Trophoblast cell (in vitro differentiated cells and primary cell): Measurements from ENCODE around the gene TGM3.

ENCODE experiments used
- DNase-seq, 2 donors: peaks; one replicate each; pipeline ENCODE4 v3.0.0-alpha.2; 2016
- H2AFZ ChIP-seq: 2 replicates; pipeline ENCODE4 v1.6.1; 2013; ENCODE audit warnings: low read length, moderate library complexity, mild to moderate bottlenecking; ENCODE audit not compliant: insufficient read depth, poor library complexity
- H2AK5ac ChIP-seq: 2 replicates; pipeline ENCODE4 v1.6.1; 2013; ENCODE audit warnings: mild to moderate bottlenecking, low read length
- H2BK120ac ChIP-seq: 2 replicates; pipeline ENCODE4 v1.6.1; 2013; ENCODE audit warnings: low read length, mild to moderate bottlenecking, moderate library complexity; ENCODE audit not compliant: insufficient read depth, poor library complexity
- H2BK12ac ChIP-seq: 2 replicates; pipeline ENCODE4 v1.6.1; 2013; ENCODE audit warnings: mild to moderate bottlenecking, low read length, moderate library complexity
- H2BK5ac ChIP-seq: 2 replicates; pipeline ENCODE4 v1.6.1; 2013; ENCODE audit warnings: low read length, low read depth, moderate library complexity, mild to moderate bottlenecking; ENCODE audit not compliant: poor library complexity
- H3K14ac ChIP-seq: 2 replicates; pipeline ENCODE4 v1.6.1; 2013; ENCODE audit warnings: mild to moderate bottlenecking, low read length
- H3K18ac ChIP-seq: 2 replicates; pipeline ENCODE4 v1.6.1; 2013; ENCODE audit warnings: mild to moderate bottlenecking, low read length
- H3K23ac ChIP-seq: 2 replicates; pipeline ENCODE4 v1.6.1; 2013; ENCODE audit warnings: low read length
- H3K27ac ChIP-seq: 2 replicates; pipeline ENCODE4 v1.5.1; 2013; ENCODE audit warnings: low read depth, mild to moderate bottlenecking, inconsistent platforms, low read length, moderate library complexity
- H3K27me3 ChIP-seq: 2 replicates; pipeline ENCODE4 v1.6.1; 2013; ENCODE audit warnings: inconsistent platforms, mild to moderate bottlenecking, low read length, moderate library complexity; ENCODE audit not compliant: insufficient read depth
- H3K36me3 ChIP-seq, 2 experiments: 1 replicate in 1 of 2; 2 replicates in 1 of 2; pipeline ENCODE4 v1.6.1; 2013; ENCODE audit warnings: low read length in 2 of 2, mild to moderate bottlenecking in 2 of 2, moderate library complexity in 1 of 2; ENCODE audit not compliant: insufficient read depth in 2 of 2, control insufficient read depth in 1 of 2
- H3K4ac ChIP-seq: 2 replicates; pipeline ENCODE4 v1.6.1; 2013; ENCODE audit warnings: low read depth, mild to moderate bottlenecking, low read length, moderate library complexity
- H3K4me1 ChIP-seq, 2 experiments: 1 replicate in 1 of 2; 2 replicates in 1 of 2; pipeline ENCODE4 v1.6.1; 2013; ENCODE audit warnings: low read length in 2 of 2, mild to moderate bottlenecking in 2 of 2, moderate library complexity in 1 of 2; ENCODE audit not compliant: insufficient read depth in 2 of 2, control insufficient read depth in 1 of 2
- H3K4me2 ChIP-seq: 2 replicates; pipeline ENCODE4 v1.6.1; 2013; ENCODE audit warnings: inconsistent platforms, mild to moderate bottlenecking, low read length, moderate library complexity
- H3K4me3 ChIP-seq: 2 replicates; pipeline ENCODE4 v1.5.1; 2013; ENCODE audit warnings: mild to moderate bottlenecking, low read depth, low read length, inconsistent platforms
- H3K79me1 ChIP-seq: one replicate; pipeline ENCODE4 v1.6.1; 2013; ENCODE audit warnings: low read length
- H3K79me2 ChIP-seq: 2 replicates; pipeline ENCODE4 v1.6.1; 2013; ENCODE audit warnings: low read length, mild to moderate bottlenecking; ENCODE audit not compliant: control insufficient read depth, insufficient read depth, poor library complexity
- H3K9ac ChIP-seq: 2 replicates; pipeline ENCODE4 v1.6.1; 2013; ENCODE audit warnings: mild to moderate bottlenecking, low read length
- H3K9me3 ChIP-seq: 2 replicates; pipeline ENCODE4 v1.6.1; 2013; ENCODE audit warnings: low read depth, mild to moderate bottlenecking, control low read depth, inconsistent platforms, low read length; ENCODE audit not compliant: insufficient read depth
- H4K12ac ChIP-seq: 2 replicates; pipeline ENCODE4 v1.6.1; 2013; ENCODE audit warnings: low read depth, mild to moderate bottlenecking, low read length, moderate library complexity
- H4K8ac ChIP-seq: 2 replicates; pipeline ENCODE4 v1.6.1; 2013; ENCODE audit warnings: low read depth, mild to moderate bottlenecking, low read length, moderate library complexity
- H4K91ac ChIP-seq: one replicate; pipeline ENCODE4 v1.6.1; 2013; ENCODE audit warnings: low read depth, mild to moderate bottlenecking, low read length, moderate library complexity
- WGBS: extraction: QIAGEN DNeasy Blood & Tissue Kit; methylation state at CpG from one replicate; pipeline ENCODE4 v1.1.7; 2013; ENCODE audit warnings: missing lambda C conversion rate; ENCODE audit not compliant: insufficient read length, insufficient coverage; ENCODE audit errors: extremely low coverage; 5-methylcytosine and 5-hydroxymethylcytosine counted together

TGM3 gene

DNA sequence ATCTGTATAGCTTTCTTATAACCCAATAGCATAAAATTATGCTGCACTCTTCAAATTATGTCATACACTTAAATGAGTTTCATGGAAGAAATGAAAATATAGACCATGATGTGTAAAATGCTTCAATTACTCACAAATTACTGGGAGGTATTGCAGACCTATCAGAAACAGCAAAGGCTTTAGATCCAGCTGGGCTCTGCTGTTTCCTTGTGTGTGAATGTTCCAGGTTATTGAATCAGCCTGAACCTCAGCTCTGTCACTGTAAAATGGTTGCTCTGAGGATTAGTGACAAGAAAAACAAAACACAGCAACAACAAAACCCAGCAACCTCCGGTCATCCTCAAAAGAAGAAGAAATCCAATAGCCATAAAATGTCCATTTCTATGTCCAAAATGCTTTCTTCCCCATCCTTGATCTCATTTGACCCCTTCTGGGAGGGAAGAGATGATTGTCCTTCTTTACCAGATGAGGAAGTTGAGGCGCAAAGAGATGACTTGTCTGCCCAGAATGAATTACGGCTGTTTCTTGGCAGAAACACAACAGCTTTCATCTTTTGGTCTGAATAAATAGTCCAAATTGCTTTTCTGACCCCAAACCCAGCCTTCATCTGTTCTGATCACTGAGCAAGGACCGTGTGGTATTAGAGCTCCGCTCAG, 42.7 kb downstream of the TGM3 start:
- no peak overlapping the region for H4K91ac ChIP-seq
- no peak overlapping the region for H3K4me3 ChIP-seq
- no CpG with 5 or more reads among the region's 5 CpGs for WGBS
- H3K4ac ChIP-seq, result no peak overlapping the region
- H3K18ac ChIP-seq, result no peak overlapping the region
- H3K4me1 ChIP-seq, result no peaks in the 10 kb centered on the region
- no peaks in the 10 kb centered on the region for H3K36me3 ChIP-seq
- no peak overlapping the region for H3K4me2 ChIP-seq
- no peak for DNase-seq
- no peaks in the 10 kb centered on the region for H3K27me3 ChIP-seq
- H3K9ac ChIP-seq, result no peak overlapping the region
- no peak overlapping the region for H2BK5ac ChIP-seq
- H3K9me3 ChIP-seq, result no peaks in the 10 kb centered on the region
- H2AFZ ChIP-seq, result no peak overlapping the region
- no peak overlapping the region for H3K27ac ChIP-seq
- H2AK5ac ChIP-seq, result no peak overlapping the region
- no peaks in the 10 kb centered on the region for H3K79me2 ChIP-seq
- H3K23ac ChIP-seq, result no peak overlapping the region
- no peak overlapping the region for H2BK120ac ChIP-seq
- H2BK12ac ChIP-seq, result no peak overlapping the region
- no peak overlapping the region for H3K14ac ChIP-seq
- H3K79me1 ChIP-seq, result no peaks in the 10 kb centered on the region
- no peak overlapping the region for H4K8ac ChIP-seq
- H4K12ac ChIP-seq, result no peak overlapping the region

DNA sequence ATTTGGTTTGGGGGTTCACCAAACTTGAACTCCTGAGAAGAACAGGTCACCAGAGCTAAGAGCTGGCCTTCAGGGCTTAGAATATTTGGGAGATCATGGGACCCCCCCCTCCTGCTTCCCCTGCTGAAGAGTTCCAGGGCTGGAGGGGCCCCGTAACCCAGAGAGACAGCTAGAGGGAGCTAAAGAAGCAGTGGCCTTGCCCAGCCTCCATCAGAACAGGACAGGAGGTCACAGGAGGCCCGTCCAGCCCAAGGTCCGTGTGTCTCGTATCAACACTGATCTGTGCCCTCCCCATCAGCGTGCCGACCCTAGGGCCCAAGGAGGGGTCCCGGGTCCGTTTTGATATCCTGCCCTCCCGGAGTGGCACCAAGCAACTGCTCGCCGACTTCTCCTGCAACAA, 44.3 kb downstream of the TGM3 start:
- Histone ChIP-seq H4K12ac (no peak overlapping the region), H2BK12ac (no peak overlapping the region), H3K23ac (no peak overlapping the region), H2BK5ac (no peak overlapping the region), H3K36me3 (no peaks in the 10 kb centered on the region), H4K91ac (no peak overlapping the region), H3K4me3 (no peak overlapping the region), H3K79me1 (no peaks in the 10 kb centered on the region), H2BK120ac (no peak overlapping the region), H3K18ac (no peak overlapping the region), H4K8ac (no peak overlapping the region), H3K9ac (no peak overlapping the region), H2AFZ (no peak overlapping the region), H3K27ac (no peak overlapping the region), H3K27me3 (no peaks in the 10 kb centered on the region), H3K4me2 (no peak overlapping the region), H2AK5ac (no peak overlapping the region), H3K4ac (no peak overlapping the region), H3K4me1 (no peaks in the 10 kb centered on the region), H3K14ac (no peak overlapping the region), H3K79me2 (no peaks in the 10 kb centered on the region), H3K9me3 (no peaks in the 10 kb centered on the region)
- WGBS, result no CpG with 5 or more reads among the region's 11 CpGs
- DNase-seq, result no peak

DNA sequence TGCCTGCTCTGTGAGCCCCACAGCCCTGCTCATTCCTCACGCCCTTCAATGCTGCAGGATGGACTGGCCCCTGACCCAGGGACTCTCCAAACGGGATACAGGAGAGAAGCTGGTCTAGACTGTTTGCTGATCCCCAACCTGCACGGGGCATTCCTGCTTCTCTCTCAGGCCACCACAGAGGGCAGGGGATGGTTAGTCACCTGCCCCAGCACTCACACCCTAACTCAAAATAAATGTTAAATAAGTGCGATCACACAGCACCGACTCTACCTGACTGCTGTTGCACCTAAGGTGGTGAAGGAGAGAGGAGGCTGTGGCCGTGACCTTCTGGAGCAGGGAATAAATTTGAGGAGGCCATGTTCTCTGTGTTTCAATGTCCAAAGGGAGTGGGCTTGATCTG, 45.0 kb downstream of the TGM3 start:
- H2BK120ac ChIP-seq, result no peak overlapping the region
- WGBS, result no CpG with 5 or more reads among the region's 6 CpGs
- H3K27me3 ChIP-seq, result no peaks in the 10 kb centered on the region
- no peak overlapping the region for H2AFZ ChIP-seq
- no peak overlapping the region for H3K4ac ChIP-seq
- no peak overlapping the region for H2BK12ac ChIP-seq
- no peak overlapping the region for H3K4me3 ChIP-seq
- no peaks in the 10 kb centered on the region for H3K79me2 ChIP-seq
- H3K4me1 ChIP-seq, result no peaks in the 10 kb centered on the region
- H3K23ac ChIP-seq, result no peak overlapping the region
- no peaks in the 10 kb centered on the region for H3K79me1 ChIP-seq
- no peak for DNase-seq
- no peak overlapping the region for H3K27ac ChIP-seq
- no peak overlapping the region for H4K91ac ChIP-seq
- no peak overlapping the region for H4K12ac ChIP-seq
- H2BK5ac ChIP-seq, result no peak overlapping the region
- no peak overlapping the region for H3K4me2 ChIP-seq
- H3K9me3 ChIP-seq, result no peaks in the 10 kb centered on the region
- no peak overlapping the region for H3K18ac ChIP-seq
- no peak overlapping the region for H2AK5ac ChIP-seq
- no peak overlapping the region for H3K14ac ChIP-seq
- H4K8ac ChIP-seq, result no peak overlapping the region
- H3K9ac ChIP-seq, result no peak overlapping the region
- H3K36me3 ChIP-seq, result no peaks in the 10 kb centered on the region

DNA sequence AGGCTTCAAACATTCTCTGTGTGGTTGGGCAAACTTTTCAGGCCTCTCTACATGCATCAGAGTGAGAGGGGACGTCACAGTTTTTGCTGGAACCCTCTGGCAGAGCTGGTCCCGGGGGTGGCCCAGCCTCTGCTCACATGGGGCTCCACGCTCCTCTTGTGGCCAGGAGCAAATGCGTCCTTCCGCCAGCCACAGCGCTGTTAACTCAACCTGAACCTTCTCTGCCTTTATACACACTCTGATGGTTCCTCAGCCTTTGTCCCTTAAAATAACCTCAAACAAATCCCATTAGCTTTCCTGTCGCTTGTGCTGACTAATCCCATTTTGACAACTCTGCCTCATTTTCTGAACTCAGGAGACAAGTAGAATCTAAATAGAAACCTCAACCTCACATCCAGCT, 45.5 kb downstream of the TGM3 start:
- no peaks in the 10 kb centered on the region for H3K27me3 ChIP-seq
- no peak overlapping the region for H3K14ac ChIP-seq
- H3K9ac ChIP-seq, result no peak overlapping the region
- H3K18ac ChIP-seq, result no peak overlapping the region
- H2BK120ac ChIP-seq, result no peak overlapping the region
- H3K23ac ChIP-seq, result no peak overlapping the region
- no peaks in the 10 kb centered on the region for H3K9me3 ChIP-seq
- no peaks in the 10 kb centered on the region for H3K79me1 ChIP-seq
- WGBS, result no CpG with 5 or more reads among the region's 7 CpGs
- no peak overlapping the region for H2AFZ ChIP-seq
- no peak overlapping the region for H3K4ac ChIP-seq
- H3K36me3 ChIP-seq, result no peaks in the 10 kb centered on the region
- H2BK12ac ChIP-seq, result no peak overlapping the region
- H2AK5ac ChIP-seq, result no peak overlapping the region
- no peak overlapping the region for H4K8ac ChIP-seq
- H4K12ac ChIP-seq, result no peak overlapping the region
- H3K27ac ChIP-seq, result no peak overlapping the region
- no peaks in the 10 kb centered on the region for H3K4me1 ChIP-seq
- no peak overlapping the region for H3K4me2 ChIP-seq
- no peak overlapping the region for H3K4me3 ChIP-seq
- H2BK5ac ChIP-seq, result no peak overlapping the region
- no peaks in the 10 kb centered on the region for H3K79me2 ChIP-seq
- no peak for DNase-seq
- no peak overlapping the region for H4K91ac ChIP-seq
